ENCODE results near the gene ODF4.
"Not testable (repeated sequence)": the region's sequence is repeated elsewhere in the genome, so short reads cannot be mapped to it uniquely, and the experiment has no call there.

Gene ODF4

GRCh38 chr17:8341456-8341855 is 1.8 kb downstream of the ODF4 start:
- Histone ChIP-seq H3K27ac (ENCODE audit: low read length) (no peak overlapping the region), H2AFZ (ENCODE audit: low read depth, low read length) (no peak overlapping the region), H3K9me3 (ENCODE audit: insufficient read depth, low read length) (no peaks in the 10 kb centered on the region), H3K4me2 (ENCODE audit: low read length) (no peak overlapping the region), H3K4me3 (ENCODE audit: low read length) (no peak overlapping the region), H3K4me1 (ENCODE audit: low read length) (peaks cover 9% of the 10 kb centered on the region; the same call in 1 of the 2 replicates), H3K79me2 (ENCODE audit: low read length) (no peaks in the 10 kb centered on the region), H4K20me1 (ENCODE audit: insufficient read depth, low read length) (no peaks in the 10 kb centered on the region), H3K36me3 (replicated peaks; ENCODE audit: low read depth, low read length) (no peaks in the 10 kb centered on the region), H3K9ac (ENCODE audit: low read length) (no peak overlapping the region), H3K27me3 (ENCODE audit: low read depth, low read length) (peaks cover 7% of the 10 kb centered on the region; the same call in 1 of the 2 replicates)
- TF ChIP-seq CTCF (IDR thresholded peaks at IDR 0.05; ENCODE audit: low read depth, low read length) (no peak), EZH2phosphoT487 (IDR thresholded peaks at IDR 0.05; ENCODE audit: low read depth) (no peak)

GRCh38 chr17:8345052-8345690 is 5.5 kb downstream of the ODF4 start:
- no peak for TF ChIP-seq EZH2phosphoT487 (IDR thresholded peaks at IDR 0.05; ENCODE audit: low read depth)
- no peak for TF ChIP-seq CTCF (IDR thresholded peaks at IDR 0.05; ENCODE audit: low read depth, low read length)
- H4K20me1 ChIP-seq (ENCODE audit: insufficient read depth, low read length), result no peaks in the 10 kb centered on the region
- H3K36me3 ChIP-seq (replicated peaks; ENCODE audit: low read depth, low read length), result no peaks in the 10 kb centered on the region
- no peaks in the 10 kb centered on the region for H3K79me2 ChIP-seq (ENCODE audit: low read length)
- no peaks in the 10 kb centered on the region for H3K4me1 ChIP-seq (ENCODE audit: low read length)
- H3K9me3 ChIP-seq (ENCODE audit: insufficient read depth, low read length), result no peaks in the 10 kb centered on the region
- no peak overlapping the region for H3K4me2 ChIP-seq (ENCODE audit: low read length)
- H3K9ac ChIP-seq (ENCODE audit: low read length), result no peak overlapping the region
- H3K4me3 ChIP-seq (ENCODE audit: low read length), result no peak overlapping the region
- H3K27ac ChIP-seq (ENCODE audit: low read length), result no peak overlapping the region
- peaks cover 7% of the 10 kb centered on the region; the same call in 1 of the 2 replicates for H3K27me3 ChIP-seq (ENCODE audit: low read depth, low read length)
- no peak overlapping the region for H2AFZ ChIP-seq (ENCODE audit: low read depth, low read length)

- H3K79me2 ChIP-seq (ENCODE audit: low read length), result no peaks in the 10 kb centered on the region
- no peaks in the 10 kb centered on the region for H3K4me1 ChIP-seq (ENCODE audit: low read length)
- H3K4me2 ChIP-seq (ENCODE audit: low read length), result no peak overlapping the region
- no peaks in the 10 kb centered on the region for H3K9me3 ChIP-seq (ENCODE audit: insufficient read depth, low read length)
- H3K4me3 ChIP-seq (ENCODE audit: low read length), result no peak overlapping the region
- no peak overlapping the region for H3K9ac ChIP-seq (ENCODE audit: low read length)
- H3K36me3 ChIP-seq (replicated peaks; ENCODE audit: low read depth, low read length), result no peaks in the 10 kb centered on the region
- no peak overlapping the region for H3K27ac ChIP-seq (ENCODE audit: low read length)
- H3K27me3 ChIP-seq (ENCODE audit: low read depth, low read length), result peaks cover 7% of the 10 kb centered on the region; the same call in 1 of the 2 replicates
- no peak overlapping the region for H2AFZ ChIP-seq (ENCODE audit: low read depth, low read length)
- H4K20me1 ChIP-seq (ENCODE audit: insufficient read depth, low read length), result no peaks in the 10 kb centered on the region
- no peak for TF ChIP-seq CTCF (IDR thresholded peaks at IDR 0.05; ENCODE audit: low read depth, low read length)
- TF ChIP-seq EZH2phosphoT487 (IDR thresholded peaks at IDR 0.05; ENCODE audit: low read depth), result no peak
Measured at GRCh38 chr17:8345951-8346665, 6.5 kb downstream of the ODF4 start.

GRCh38 chr17:8347001-8347400 is 7.4 kb downstream of the ODF4 start:
- not testable (repeated sequence) for H3K4me1 ChIP-seq (ENCODE audit: low read length); H3K79me2 ChIP-seq (ENCODE audit: low read length); H4K20me1 ChIP-seq (ENCODE audit: insufficient read depth, low read length); H3K27me3 ChIP-seq (ENCODE audit: low read depth, low read length); H3K4me2 ChIP-seq (ENCODE audit: low read length); H3K4me3 ChIP-seq (ENCODE audit: low read length); H3K9me3 ChIP-seq (ENCODE audit: insufficient read depth, low read length); H3K27ac ChIP-seq (ENCODE audit: low read length); H3K9ac ChIP-seq (ENCODE audit: low read length); H2AFZ ChIP-seq (ENCODE audit: low read depth, low read length); H3K36me3 ChIP-seq (replicated peaks; ENCODE audit: low read depth, low read length)
